MCF 10A (cell line): Measurements from ENCODE around the gene OTUD4. TPM values are rescaled to one million over a fixed set of nuclear protein-coding genes. Genes with fewer than 3 reads are reported as not detected.
A peak's percentile ranks its signal among the peaks of the same experiment; 100 is the strongest.

Source experiments
- BruUV-seq: library from RNA; stranded (reverse); fragments of 400-500 nt; replicated peaks from 2 replicates; lab custom pipeline; 2021; lab: Mats Ljungman, UMichigan
- CTCF ChIA-PET: fragments of 300-600 bp; sonication (Branson Sonifier 250); formaldehyde crosslinking; extraction: SDS; loops from one replicate; lab custom pipeline; 2021; ENCODE audit warnings: antibody characterized with exemption, inconsistent platforms; lab: Yijun Ruan, JAX
- POLR2A ChIA-PET: fragments of 300-600, 350-650 bp; sonication (Branson Sonifier 250); formaldehyde crosslinking; extraction: SDS; loops from one replicate; lab custom pipeline; 2020; ENCODE audit warnings: antibody characterized with exemption, inconsistent platforms; lab: Yijun Ruan, JAX
- DNase-seq: peaks from one replicate; pipeline ENCODE4 v3.0.0-alpha.2; 2018; ENCODE audit not compliant: unreplicated experiment
- H3K27ac Mint-ChIP-seq: one replicate; pipeline ENCODE4 v1.8.0; 2022; ENCODE audit warnings: mild to moderate bottlenecking, low read depth, mixed read lengths; ENCODE audit not compliant: unreplicated experiment
- H3K27me3 Mint-ChIP-seq: one replicate; pipeline ENCODE4 v1.8.0; 2022; ENCODE audit warnings: mixed read lengths; ENCODE audit not compliant: insufficient read depth, unreplicated experiment
- H3K36me3 Mint-ChIP-seq: one replicate; pipeline ENCODE4 v1.8.0; 2022; ENCODE audit warnings: mild to moderate bottlenecking, moderate library complexity, mixed read lengths; ENCODE audit not compliant: insufficient read depth, unreplicated experiment
- H3K4me1 Mint-ChIP-seq: one replicate; pipeline ENCODE4 v1.8.0; 2022; ENCODE audit warnings: mixed read lengths; ENCODE audit not compliant: insufficient read depth, unreplicated experiment
- H3K4me3 Mint-ChIP-seq: one replicate; pipeline ENCODE4 v1.8.0; 2022; ENCODE audit warnings: mild to moderate bottlenecking, moderate library complexity, mixed read lengths; ENCODE audit not compliant: unreplicated experiment
- H3K9me3 Mint-ChIP-seq: one replicate; pipeline ENCODE4 v1.8.0; 2022; ENCODE audit warnings: mixed read lengths; ENCODE audit not compliant: unreplicated experiment
- CTCF ChIP-seq: fragments of 200-600 bp; IDR thresholded peaks from one replicate; pipeline ENCODE4 v1.8.0; 2022; ENCODE audit warnings: antibody characterized with exemption, mild to moderate bottlenecking; ENCODE audit not compliant: unreplicated experiment
- intact Hi-C: fragments of 100-400 bp; cut with micrococcal nuclease; formaldehyde crosslinking; loops from 2 replicates; pipeline ENCODE4 v1.14.1; 2022
- total RNA-seq: library from RNA; stranded (reverse); gene quantifications from 2 replicates; pipeline ENCODE4 v1.2.3, GENCODE V29; 2022

Gene OTUD4
- total RNA-seq, 1 experiment from 2014 or later, result 68.0 TPM

- peak; percentile 13 for DNase-seq
- Mint-ChIP-seq H3K4me3 (no peak overlapping the region), H3K27me3 (no peaks in the 10 kb centered on the region), H3K27ac (no peak overlapping the region), H3K9me3 (no peaks in the 10 kb centered on the region), H3K36me3 (no peaks in the 10 kb centered on the region), H3K4me1 (no peaks in the 10 kb centered on the region)
- TF ChIP-seq CTCF, result no peak
- CTCF ChIA-PET, result interaction anchor here (0.8 to 1.5 kb wide), 3 partner anchors 9 to 349 kb away, joined by 3 to 5 read pairs (median 3); no protein-coding TSS in a partner anchor
- POLR2A ChIA-PET, result no interaction called here
- intact Hi-C loops, result no loop called here
- BruUV-seq, result no TSS peak
These were observed 27.5 kb upstream of the OTUD4 start for GRCh38 chr4:145207934-145208333.

GRCh38 chr4:145203410-145203809 lies 23.0 kb upstream of the OTUD4 start:
- DNase-seq, result no peak
- no TSS peak for BruUV-seq
- H3K9me3 Mint-ChIP-seq, result no peaks in the 10 kb centered on the region
- no peak overlapping the region for H3K27ac Mint-ChIP-seq
- no peak overlapping the region for H3K4me3 Mint-ChIP-seq
- H3K27me3 Mint-ChIP-seq, result no peaks in the 10 kb centered on the region
- TF ChIP-seq CTCF, result no peak
- no peaks in the 10 kb centered on the region for H3K4me1 Mint-ChIP-seq
- POLR2A ChIA-PET, result no interaction called here
- CTCF ChIA-PET, result no interaction called here
- intact Hi-C loops, result no loop called here
- H3K36me3 Mint-ChIP-seq, result no peaks in the 10 kb centered on the region

GRCh38 chr4:145200366-145200765 lies 20.0 kb upstream of the OTUD4 start:
- POLR2A ChIA-PET, result no interaction called here
- TF ChIP-seq CTCF, result no peak
- CTCF ChIA-PET, result interaction anchor here (1.2 to 2.0 kb wide), 3 partner anchors 15 to 33 kb away, joined by 4 to 10 read pairs (median 9); no protein-coding TSS in a partner anchor

GRCh38 chr4:145199051-145199716 lies 18.8 kb upstream of the OTUD4 start:
- ChIA-PET CTCF (interaction anchor here (0.7 to 2.0 kb wide), 6 partner anchors 14 to 283 kb away, joined by 3 to 10 read pairs (median 4); partner anchors contain the start of gene SMAD1), POLR2A (interaction anchor here (0.9 kb wide), 2 partner anchors 18 to 419 kb away, joined by 3 to 4 read pairs; no protein-coding TSS in a partner anchor)
- Mint-ChIP-seq H3K27ac (no peak overlapping the region), H3K9me3 (no peaks in the 10 kb centered on the region), H3K4me1 (no peaks in the 10 kb centered on the region), H3K36me3 (no peaks in the 10 kb centered on the region), H3K27me3 (no peaks in the 10 kb centered on the region), H3K4me3 (no peak overlapping the region)
- no peak for TF ChIP-seq CTCF
- no peak for DNase-seq
- BruUV-seq, result no TSS peak
- intact Hi-C loops, result no loop called here

More at GRCh38 chr4:145200366-145200765, 20.0 kb upstream of the OTUD4 start:
- H3K4me1 Mint-ChIP-seq, result no peaks in the 10 kb centered on the region
- no peak for DNase-seq
- no peaks in the 10 kb centered on the region for H3K9me3 Mint-ChIP-seq
- H3K27ac Mint-ChIP-seq, result no peak overlapping the region
- no peak overlapping the region for H3K4me3 Mint-ChIP-seq
- intact Hi-C loops, result no loop called here
- H3K36me3 Mint-ChIP-seq, result no peaks in the 10 kb centered on the region
- no peaks in the 10 kb centered on the region for H3K27me3 Mint-ChIP-seq
- BruUV-seq, result no TSS peak
